ENCODE data around the gene SPACA7. TPM values are rescaled to one million over a fixed set of nuclear protein-coding genes. Genes with fewer than 3 reads are reported as not detected.

SPACA7 gene
- polyA plus RNA-seq, 1 experiment, result not detected

GRCh38 chr13:112356190-112356589 lies 20.0 kb upstream of the SPACA7 start:
- DNase-seq (ENCODE audit: low read depth), result no peak
- H3K27me3 ChIP-seq (ENCODE audit: control insufficient read depth, insufficient read depth, low read length), result no peaks in the 10 kb centered on the region
- no peak overlapping the region for H3K4me3 ChIP-seq (ENCODE audit: low read depth, low read length)
- H3K36me3 ChIP-seq (ENCODE audit: control insufficient read depth, insufficient read depth, low read length), result no peaks in the 10 kb centered on the region
- POLR2A ChIA-PET, result no interaction called here
- CTCF ChIA-PET, result no interaction called here
- TF ChIP-seq CTCF (IDR thresholded peaks at IDR 0.05; ENCODE audit: insufficient read depth, low read depth, low read length), result no peak

GRCh38 chr13:112358156-112358555 lies 18.0 kb upstream of the SPACA7 start:
- Histone ChIP-seq H3K4me3 (ENCODE audit: low read depth, low read length) (no peak overlapping the region), H3K27me3 (ENCODE audit: control insufficient read depth, insufficient read depth, low read length) (no peaks in the 10 kb centered on the region), H3K36me3 (ENCODE audit: control insufficient read depth, insufficient read depth, low read length) (no peaks in the 10 kb centered on the region)
- no peak for DNase-seq (ENCODE audit: low read depth)
- ChIA-PET CTCF (no interaction called here), POLR2A (no interaction called here)
- no peak for TF ChIP-seq CTCF (IDR thresholded peaks at IDR 0.05; ENCODE audit: insufficient read depth, low read depth, low read length)

- TF ChIP-seq CTCF (IDR thresholded peaks at IDR 0.05; ENCODE audit: insufficient read depth, low read depth, low read length), result no peak
- H3K27me3 ChIP-seq (ENCODE audit: control insufficient read depth, insufficient read depth, low read length), result no peaks in the 10 kb centered on the region
- no peaks in the 10 kb centered on the region for H3K36me3 ChIP-seq (ENCODE audit: control insufficient read depth, insufficient read depth, low read length)
- ChIA-PET CTCF (no interaction called here), POLR2A (no interaction called here)
- DNase-seq (ENCODE audit: low read depth), result no peak
- H3K4me3 ChIP-seq (ENCODE audit: low read depth, low read length), result no peak overlapping the region
These were observed 14.1 kb upstream of the SPACA7 start for GRCh38 chr13:112362021-112362420.

- H3K4me3 ChIP-seq (ENCODE audit: low read depth, low read length), result no peak overlapping the region
- H3K36me3 ChIP-seq (ENCODE audit: control insufficient read depth, insufficient read depth, low read length), result no peaks in the 10 kb centered on the region
- ChIA-PET CTCF (no interaction called here), POLR2A (no interaction called here)
- no peaks in the 10 kb centered on the region for H3K27me3 ChIP-seq (ENCODE audit: control insufficient read depth, insufficient read depth, low read length)
- DNase-seq (ENCODE audit: low read depth), result no peak
- TF ChIP-seq CTCF (IDR thresholded peaks at IDR 0.05; ENCODE audit: insufficient read depth, low read depth, low read length), result no peak
These were observed 12.2 kb upstream of the SPACA7 start for GRCh38 chr13:112363867-112364528.

GRCh38 chr13:112366907-112367646 lies 9.1 kb upstream of the SPACA7 start:
- TF ChIP-seq CTCF (IDR thresholded peaks at IDR 0.05; ENCODE audit: insufficient read depth, low read depth, low read length), result no peak
- ChIA-PET CTCF (no interaction called here), POLR2A (no interaction called here)
- Histone ChIP-seq H3K36me3 (ENCODE audit: control insufficient read depth, insufficient read depth, low read length) (no peaks in the 10 kb centered on the region), H3K27me3 (ENCODE audit: control insufficient read depth, insufficient read depth, low read length) (no peaks in the 10 kb centered on the region), H3K4me3 (ENCODE audit: low read depth, low read length) (no peak overlapping the region)
- DNase-seq (ENCODE audit: low read depth), result no peak

Measured in BJ (cell line).